RWPE1 (cell line): ENCODE measurements around the gene VANGL2.

Experiments used
- CTCF ChIA-PET: fragments of 350-600 bp; sonication (Branson Sonifier 250); formaldehyde crosslinking; extraction: SDS; loops from one replicate; lab custom pipeline; 2021; lab: Yijun Ruan, JAX
- POLR2A ChIA-PET: fragments of 400-600 bp; formaldehyde crosslinking; extraction: SDS; loops from one replicate; lab custom pipeline; 2020; ENCODE audit warnings: antibody characterized with exemption; ENCODE audit not compliant: low non-redundant PET; lab: Yijun Ruan, JAX
- DNase-seq: peaks from one replicate; pipeline ENCODE4 v3.0.0; 2012; ENCODE audit warnings: low spot score
- H3K27ac ChIP-seq: fragments of 450-650 bp; 2 replicates; pipeline ENCODE4 v1.5.1; 2017
- TF ChIP-seq, protein P1 (sequence below): fragments of 450-650 bp; conservative IDR thresholded peaks from 2 replicates; pipeline ENCODE4 v1.5.1; 2017; ENCODE audit warnings: low read depth, mild to moderate bottlenecking

Gene VANGL2

DNA sequence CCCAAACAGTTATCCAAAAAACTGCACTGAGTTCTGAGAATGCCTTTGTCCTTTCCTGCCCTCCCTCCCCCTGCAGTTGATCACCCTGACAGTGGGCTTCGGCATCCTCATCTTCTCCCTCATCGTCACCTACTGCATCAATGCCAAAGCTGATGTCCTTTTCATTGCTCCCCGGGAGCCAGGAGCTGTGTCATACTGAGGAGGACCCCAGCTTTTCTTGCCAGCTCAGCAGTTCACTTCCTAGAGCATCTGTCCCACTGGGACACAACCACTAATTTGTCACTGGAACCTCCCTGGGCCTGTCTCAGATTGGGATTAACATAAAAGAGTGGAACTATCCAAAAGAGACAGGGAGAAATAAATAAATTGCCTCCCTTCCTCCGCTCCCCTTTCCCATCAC is 42.3 kb upstream of the VANGL2 start:
- DNase-seq: no peak
- ChIA-PET POLR2A (no interaction called here), CTCF (interaction anchor here (0.6 kb wide), 1 partner anchor 260 kb away, joined by 5 read pairs; no protein-coding TSS in a partner anchor)
- no peak overlapping the region for H3K27ac ChIP-seq
- TF ChIP-seq, protein P1, sequence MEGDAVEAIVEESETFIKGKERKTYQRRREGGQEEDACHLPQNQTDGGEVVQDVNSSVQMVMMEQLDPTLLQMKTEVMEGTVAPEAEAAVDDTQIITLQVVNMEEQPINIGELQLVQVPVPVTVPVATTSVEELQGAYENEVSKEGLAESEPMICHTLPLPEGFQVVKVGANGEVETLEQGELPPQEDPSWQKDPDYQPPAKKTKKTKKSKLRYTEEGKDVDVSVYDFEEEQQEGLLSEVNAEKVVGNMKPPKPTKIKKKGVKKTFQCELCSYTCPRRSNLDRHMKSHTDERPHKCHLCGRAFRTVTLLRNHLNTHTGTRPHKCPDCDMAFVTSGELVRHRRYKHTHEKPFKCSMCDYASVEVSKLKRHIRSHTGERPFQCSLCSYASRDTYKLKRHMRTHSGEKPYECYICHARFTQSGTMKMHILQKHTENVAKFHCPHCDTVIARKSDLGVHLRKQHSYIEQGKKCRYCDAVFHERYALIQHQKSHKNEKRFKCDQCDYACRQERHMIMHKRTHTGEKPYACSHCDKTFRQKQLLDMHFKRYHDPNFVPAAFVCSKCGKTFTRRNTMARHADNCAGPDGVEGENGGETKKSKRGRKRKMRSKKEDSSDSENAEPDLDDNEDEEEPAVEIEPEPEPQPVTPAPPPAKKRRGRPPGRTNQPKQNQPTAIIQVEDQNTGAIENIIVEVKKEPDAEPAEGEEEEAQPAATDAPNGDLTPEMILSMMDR: no peak

DNA sequence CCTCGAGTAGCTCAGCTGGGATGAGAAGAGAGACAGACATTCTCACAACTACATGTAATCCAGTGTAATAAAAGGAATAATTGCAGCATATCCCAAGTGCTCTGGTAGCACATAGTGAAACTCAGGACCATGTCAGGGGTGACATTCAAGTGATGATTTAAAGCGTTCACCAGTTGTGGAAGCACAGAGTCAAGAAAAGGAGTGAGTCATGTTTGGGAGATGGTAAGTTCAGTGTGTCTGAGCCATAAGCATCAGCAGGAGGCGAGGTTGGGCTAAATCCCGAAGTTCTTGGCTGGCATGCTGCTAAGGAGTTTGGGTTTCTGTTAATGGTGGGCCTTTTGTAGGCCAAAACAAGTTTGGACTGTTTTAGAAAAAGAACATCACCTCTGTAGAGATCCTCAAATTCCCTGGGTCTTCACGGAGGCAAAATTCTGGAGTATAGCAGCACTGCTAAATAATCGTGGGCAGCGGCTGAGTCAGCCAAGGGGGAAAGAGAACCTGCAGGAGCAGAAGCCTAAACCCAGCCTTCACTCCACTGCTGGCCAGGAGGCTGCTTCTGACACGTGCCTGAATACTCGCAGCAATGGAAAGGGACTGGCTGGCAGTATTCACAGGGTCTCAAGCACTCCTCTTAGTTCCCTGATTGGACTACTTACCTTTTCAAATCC is 40.7 kb upstream of the VANGL2 start:
- CTCF ChIA-PET: no interaction called here

DNA sequence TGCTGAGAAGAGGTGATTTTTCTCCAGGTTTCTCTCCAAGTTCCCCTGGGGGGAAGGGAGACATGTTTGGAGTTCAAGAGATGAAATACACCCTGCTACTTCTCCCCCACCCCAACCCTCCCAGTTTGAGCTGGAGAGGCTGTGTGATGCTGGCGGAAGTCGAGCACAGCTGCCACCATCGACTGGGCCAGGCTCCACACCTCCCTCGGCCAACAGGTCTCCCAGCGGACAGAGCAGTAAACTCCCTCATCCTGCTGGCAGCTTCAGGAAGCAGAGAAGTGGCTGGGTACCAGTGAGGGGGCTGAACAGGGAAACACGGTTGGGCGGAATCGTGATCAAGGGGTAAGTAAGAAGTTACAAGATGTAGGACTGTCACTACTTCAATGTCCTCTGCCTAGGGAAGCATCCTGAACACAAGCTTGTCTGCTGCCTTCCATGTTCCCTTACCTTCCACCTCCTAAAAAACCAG is 40.1 kb upstream of the VANGL2 start:
- TF ChIP-seq, protein P1: no peak
- no peak overlapping the region for H3K27ac ChIP-seq
- ChIA-PET CTCF (interaction anchor here (0.6 kb wide), 1 partner anchor 360 kb away, joined by 5 read pairs; no protein-coding TSS in a partner anchor), POLR2A (no interaction called here)
- no peak for DNase-seq

More for the DNA sequence above, 40.7 kb upstream of the VANGL2 start:
- POLR2A ChIA-PET: no interaction called here
- no peak overlapping the region for H3K27ac ChIP-seq
- DNase-seq: no peak
- TF ChIP-seq, protein P1: no peak

DNA sequence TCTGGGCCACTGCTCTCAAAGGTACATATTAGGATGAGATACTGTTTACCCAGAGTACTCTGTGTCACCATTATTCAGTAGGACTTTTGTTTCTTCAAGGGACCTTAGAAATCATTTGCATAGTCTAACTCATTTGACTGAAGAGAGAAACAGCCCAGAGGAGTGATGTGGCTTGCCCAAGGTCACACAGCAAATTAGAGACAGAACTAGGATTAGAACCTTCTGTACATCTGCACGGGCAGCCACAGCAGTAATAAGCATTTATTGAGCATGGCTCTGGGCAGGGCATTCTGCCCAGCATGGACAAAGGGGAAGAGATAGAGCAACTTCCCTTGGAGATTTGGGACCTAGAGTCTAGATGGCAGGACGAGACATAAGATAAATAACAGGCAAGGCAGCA is 39.2 kb upstream of the VANGL2 start:
- ChIA-PET POLR2A (no interaction called here), CTCF (no interaction called here)
- no peak for DNase-seq
- TF ChIP-seq, protein P1: no peak
- H3K27ac ChIP-seq: no peak overlapping the region

DNA sequence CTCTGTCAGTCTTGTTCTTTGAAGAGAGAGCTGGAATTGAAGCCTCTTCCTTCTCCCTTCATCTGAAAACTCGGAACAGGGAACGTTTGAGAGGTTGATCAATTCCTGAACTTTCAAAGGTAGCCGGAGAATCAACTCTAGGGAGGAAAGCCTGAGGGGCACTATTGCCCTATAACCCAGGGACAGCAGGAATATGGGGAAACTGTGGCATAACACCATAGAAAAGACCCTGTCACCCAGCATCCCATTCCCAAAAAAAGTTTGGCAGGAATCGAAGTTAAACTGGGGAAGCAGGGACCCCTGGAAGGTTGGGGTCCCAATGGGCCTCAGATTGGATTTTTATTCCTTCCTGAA is 38.6 kb upstream of the VANGL2 start:
- TF ChIP-seq, protein P1: no peak
- ChIA-PET CTCF (no interaction called here), POLR2A (no interaction called here)
- DNase-seq: no peak
- no peak overlapping the region for H3K27ac ChIP-seq

DNA sequence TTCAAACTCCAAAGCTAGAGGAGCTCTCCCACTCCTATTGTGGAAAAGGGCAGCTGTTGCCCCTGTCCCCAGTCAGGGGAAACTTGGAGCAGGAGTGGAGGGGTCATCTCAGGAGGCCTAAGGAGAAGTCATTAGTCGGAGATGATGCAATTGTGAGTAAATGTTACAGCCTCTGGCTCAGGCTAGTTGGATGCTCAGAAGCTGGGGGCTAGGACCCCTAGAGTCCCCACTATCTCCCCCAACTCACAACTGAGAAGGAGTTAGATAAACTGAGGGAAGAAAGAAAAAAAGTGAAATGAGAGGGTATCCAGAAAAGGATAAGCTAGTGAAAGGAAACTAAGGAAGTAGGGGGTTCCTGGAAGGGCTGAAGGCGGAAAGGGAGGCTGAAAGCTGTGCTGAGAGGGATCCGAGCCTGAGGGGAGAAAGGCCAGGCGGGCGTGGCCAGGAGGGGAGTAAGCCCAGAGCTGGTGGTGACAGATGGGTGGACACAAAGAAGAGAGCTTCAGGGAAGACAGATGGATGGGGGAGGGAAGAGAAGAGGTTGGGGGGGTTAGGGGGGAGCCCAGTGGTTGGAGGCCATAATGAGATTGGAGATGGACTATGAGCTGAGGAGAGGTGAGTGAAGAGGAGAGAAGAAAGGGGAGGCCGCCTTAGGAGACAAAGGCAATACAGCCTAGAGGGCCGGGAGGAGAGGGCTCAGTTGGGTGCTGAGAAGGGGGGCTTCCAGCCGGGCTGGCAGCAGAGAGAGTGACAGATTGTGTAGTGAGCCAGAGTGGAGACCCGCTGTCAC is 38.0 kb upstream of the VANGL2 start:
- ChIA-PET CTCF (interaction anchor here (0.6 kb wide), 1 partner anchor 1723 kb away, joined by 4 read pairs; no protein-coding TSS in a partner anchor), POLR2A (interaction anchor here (0.6 kb wide), 1 partner anchor 95 kb away, joined by 3 read pairs; no protein-coding TSS in a partner anchor)
- TF ChIP-seq, protein P1: no peak
- H3K27ac ChIP-seq: no peak overlapping the region
- DNase-seq: no peak
